Osteocyte (in vitro differentiated cells): ENCODE results near the gene NFAT5. TPM values are rescaled to one million over a fixed set of nuclear protein-coding genes. Genes with fewer than 3 reads are reported as not detected.
"Not testable (repeated sequence)": the region's sequence is repeated elsewhere in the genome, so short reads cannot be mapped to it uniquely, and the experiment has no call there.

Experiments
- DNase-seq: peaks from one replicate; pipeline ENCODE4 v3.0.0; 2021; ENCODE audit warnings: mixed read lengths; ENCODE audit not compliant: unreplicated experiment; ENCODE audit errors: extremely low spot score
- H3K27ac Mint-ChIP-seq: one replicate; pipeline ENCODE4 v1.8.0; 2021; ENCODE audit warnings: mild to moderate bottlenecking, mixed read lengths; ENCODE audit not compliant: unreplicated experiment
- H3K27me3 Mint-ChIP-seq: one replicate; pipeline ENCODE4 v1.8.0; 2021; ENCODE audit warnings: mixed read lengths; ENCODE audit not compliant: unreplicated experiment
- H3K36me3 Mint-ChIP-seq: one replicate; pipeline ENCODE4 v1.8.0; 2021; ENCODE audit warnings: mixed read lengths; ENCODE audit not compliant: unreplicated experiment
- H3K4me1 Mint-ChIP-seq: one replicate; pipeline ENCODE4 v1.8.0; 2021; ENCODE audit warnings: mixed read lengths; ENCODE audit not compliant: unreplicated experiment
- H3K4me3 Mint-ChIP-seq: one replicate; pipeline ENCODE4 v1.8.0; 2021; ENCODE audit warnings: mild to moderate bottlenecking, moderate library complexity, mixed read lengths; ENCODE audit not compliant: unreplicated experiment
- H3K9me3 Mint-ChIP-seq: one replicate; pipeline ENCODE4 v1.8.0; 2021; ENCODE audit warnings: mixed read lengths; ENCODE audit not compliant: unreplicated experiment
- CTCF ChIP-seq: fragments of 200-600 bp; sonication (generic); IDR thresholded peaks from 2 replicates; pipeline ENCODE4 v1.5.0; 2021; ENCODE audit warnings: antibody characterized with exemption, mild to moderate bottlenecking, moderate library complexity
- total RNA-seq: library from RNA; stranded (reverse); gene quantifications from 2 replicates; pipeline ENCODE4 v1.2.1, GENCODE V29; 2021

NFAT5 gene
- total RNA-seq, 1 donor from 2014 or later = 55.0 TPM

GRCh38 chr16:69555867-69556266, 9.9 kb upstream of the NFAT5 start:
- Mint-ChIP-seq H3K4me3 (no peak overlapping the region), H3K36me3 (peaks cover 3% of the 10 kb centered on the region), H3K27ac (no peak overlapping the region), H3K27me3 (no peaks in the 10 kb centered on the region), H3K9me3 (no peaks in the 10 kb centered on the region), H3K4me1 (peaks cover 3% of the 10 kb centered on the region)
- no peak for TF ChIP-seq CTCF
- no peak for DNase-seq

DNA sequence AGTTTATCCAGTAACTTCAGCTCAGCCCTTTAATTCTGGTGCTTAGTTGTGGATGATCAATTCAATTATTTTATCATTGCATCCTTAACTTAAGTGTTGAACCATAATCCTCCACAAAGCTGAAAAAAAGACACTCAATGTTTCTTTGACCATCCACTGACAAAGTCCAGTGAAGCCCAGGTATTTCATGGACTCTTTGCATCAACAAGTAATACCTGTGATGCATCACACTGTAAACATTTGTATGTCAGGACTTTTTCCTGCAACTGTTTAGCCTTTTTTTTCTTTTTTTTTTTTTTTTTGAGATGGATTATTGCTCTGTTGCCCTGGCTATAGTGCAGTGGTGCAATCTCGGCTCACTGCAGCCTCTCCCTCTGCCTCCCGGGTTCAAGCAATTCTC, 6.6 kb upstream of the NFAT5 start:
- Mint-ChIP-seq H3K4me3 (no peak overlapping the region), H3K4me1 (peaks cover 13% of the 10 kb centered on the region), H3K27ac (no peak overlapping the region), H3K36me3 (peaks cover 3% of the 10 kb centered on the region), H3K9me3 (no peaks in the 10 kb centered on the region), H3K27me3 (no peaks in the 10 kb centered on the region)
- no peak for DNase-seq
- TF ChIP-seq CTCF = no peak

DNA sequence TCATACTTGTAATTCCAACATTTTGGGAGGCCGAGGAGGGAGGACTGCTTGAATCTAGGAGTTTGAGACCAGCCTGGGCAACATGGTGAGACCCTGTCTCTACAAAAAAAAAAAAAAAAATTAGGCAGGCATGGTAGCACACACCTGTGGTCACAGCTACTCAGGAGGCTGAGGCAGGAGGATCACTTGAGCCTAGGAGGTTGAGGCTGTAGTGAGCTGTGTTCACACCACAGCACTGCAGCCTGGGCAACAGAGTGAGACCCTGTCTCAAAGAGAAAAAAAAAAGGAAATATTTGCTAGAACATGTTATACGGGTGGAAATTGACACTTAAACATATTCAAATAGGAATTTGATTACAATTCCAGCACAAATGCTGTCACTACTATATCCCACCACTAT, 4.4 kb upstream of the NFAT5 start:
- peaks cover 19% of the 10 kb centered on the region for H3K4me1 Mint-ChIP-seq
- not testable (repeated sequence) for H3K36me3 Mint-ChIP-seq, H3K27me3 Mint-ChIP-seq, H3K27ac Mint-ChIP-seq, H3K9me3 Mint-ChIP-seq, DNase-seq, H3K4me3 Mint-ChIP-seq

DNA sequence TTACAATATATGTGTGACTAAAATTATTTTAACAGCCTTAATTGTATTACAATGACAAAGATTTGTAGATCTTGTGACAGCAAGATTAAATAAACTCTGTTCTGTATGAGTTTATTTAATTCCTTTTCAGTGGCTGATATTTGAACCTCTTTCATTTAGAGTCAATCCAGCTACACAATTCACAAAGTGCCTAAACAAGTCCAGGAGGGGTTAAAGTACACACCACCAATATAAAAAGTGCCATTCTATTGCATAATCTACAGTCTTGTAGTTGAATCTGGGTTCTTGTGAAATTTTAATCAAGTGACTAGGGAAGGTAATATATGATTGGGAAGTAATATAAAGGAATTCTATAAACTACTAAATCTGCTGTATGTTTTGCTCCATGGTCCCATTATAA, 3.9 kb upstream of the NFAT5 start:
- peaks cover 19% of the 10 kb centered on the region for H3K4me1 Mint-ChIP-seq
- no peaks in the 10 kb centered on the region for H3K27me3 Mint-ChIP-seq
- no peaks in the 10 kb centered on the region for H3K9me3 Mint-ChIP-seq
- H3K27ac Mint-ChIP-seq = no peak overlapping the region
- no peak for DNase-seq
- H3K36me3 Mint-ChIP-seq = peaks cover 5% of the 10 kb centered on the region
- H3K4me3 Mint-ChIP-seq = no peak overlapping the region
- no peak for TF ChIP-seq CTCF

DNA sequence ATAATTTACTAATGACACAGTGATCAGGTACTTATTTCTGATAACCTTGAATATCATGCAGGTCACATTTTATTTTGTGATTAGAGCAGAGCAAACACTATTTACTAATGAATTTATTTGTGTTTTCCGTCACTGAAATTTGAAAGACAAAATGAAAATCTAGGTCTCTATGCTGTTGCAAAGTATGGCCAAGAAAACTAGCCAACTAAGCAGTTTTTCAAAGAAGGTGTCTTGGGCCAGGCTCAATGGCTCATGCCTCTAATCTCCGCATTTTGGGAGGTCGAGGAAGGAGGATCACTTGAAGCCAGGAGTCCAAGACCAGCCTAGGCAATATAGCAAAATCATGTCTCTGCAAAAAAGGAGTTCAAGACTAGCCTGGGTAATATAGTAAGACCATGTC, 3.0 kb upstream of the NFAT5 start:
- H3K36me3 Mint-ChIP-seq = peaks cover 2% of the 10 kb centered on the region
- H3K4me3 Mint-ChIP-seq = no peak overlapping the region
- H3K4me1 Mint-ChIP-seq = peaks cover 24% of the 10 kb centered on the region

More for the DNA sequence above, 3.0 kb upstream of the NFAT5 start:
- H3K27ac Mint-ChIP-seq = no peak overlapping the region
- no peak for DNase-seq
- H3K9me3 Mint-ChIP-seq = no peaks in the 10 kb centered on the region
- H3K27me3 Mint-ChIP-seq = no peaks in the 10 kb centered on the region
- TF ChIP-seq CTCF = no peak
